Endodermal cell (in vitro differentiated cells): Measurements from ENCODE around the gene PCNT. TPM values are rescaled to one million over a fixed set of nuclear protein-coding genes. Genes with fewer than 3 reads are reported as not detected.
A peak's percentile ranks its signal among the peaks of the same experiment; 100 is the strongest.

ENCODE experiments used
- DNase-seq: peaks from one replicate; pipeline ENCODE4 v3.0.0-alpha.2; 2017
- H3K27ac ChIP-seq: 2 replicates; pipeline ENCODE4 v1.5.1; 2013; ENCODE audit warnings: mild to moderate bottlenecking, low read depth, low read length, moderate library complexity
- H3K27me3 ChIP-seq: 2 replicates; pipeline ENCODE4 v1.6.1; 2013; ENCODE audit warnings: mild to moderate bottlenecking, low read length, moderate library complexity; ENCODE audit not compliant: insufficient read depth, control insufficient read depth, poor library complexity, severe bottlenecking
- H3K36me3 ChIP-seq: 2 replicates; pipeline ENCODE4 v1.7.0; 2013; ENCODE audit warnings: mild to moderate bottlenecking, low read length, moderate library complexity; ENCODE audit not compliant: control insufficient read depth, insufficient read depth
- H3K4me1 ChIP-seq: one replicate; pipeline ENCODE4 v1.7.0; 2013; ENCODE audit warnings: low read length; ENCODE audit not compliant: control insufficient read depth, insufficient read depth
- H3K4me3 ChIP-seq: 2 replicates; pipeline ENCODE4 v1.5.1; 2013; ENCODE audit warnings: mild to moderate bottlenecking, low read length, moderate library complexity
- H3K9ac ChIP-seq: 2 replicates; pipeline ENCODE4 v1.6.1; 2013; ENCODE audit warnings: mild to moderate bottlenecking, low read length, moderate library complexity; ENCODE audit not compliant: poor library complexity, severe bottlenecking; ENCODE audit errors: extremely low read depth
- H3K9me3 ChIP-seq: 2 replicates; pipeline ENCODE4 v1.6.1; 2013; ENCODE audit warnings: mild to moderate bottlenecking, low read length, moderate library complexity; ENCODE audit not compliant: control insufficient read depth
- H3K27ac Mint-ChIP-seq: 2 replicates; pipeline ENCODE4 v1.8.0; 2020; ENCODE audit warnings: mixed read lengths
- H3K27me3 Mint-ChIP-seq: 2 replicates; pipeline ENCODE4 v1.8.0; 2021; ENCODE audit warnings: mild to moderate bottlenecking, mixed read lengths; ENCODE audit not compliant: insufficient read depth
- H3K36me3 Mint-ChIP-seq: 2 replicates; pipeline ENCODE4 v1.8.0; 2020; ENCODE audit warnings: low read depth, mixed read lengths
- H3K4me1 Mint-ChIP-seq: 2 replicates; pipeline ENCODE4 v1.8.0; 2020; ENCODE audit warnings: mixed read lengths
- H3K4me3 Mint-ChIP-seq: 2 replicates; pipeline ENCODE4 v1.8.0; 2020; ENCODE audit warnings: mild to moderate bottlenecking, moderate library complexity, mixed read lengths
- H3K9me3 Mint-ChIP-seq: 2 replicates; pipeline ENCODE4 v1.8.0; 2020; ENCODE audit warnings: mild to moderate bottlenecking, mixed read lengths
- CTCF ChIP-seq: fragments of 200-600 bp; sonication (generic); conservative IDR thresholded peaks from 2 replicates; pipeline ENCODE4 v1.5.0; 2021; ENCODE audit warnings: antibody characterized with exemption, mild to moderate bottlenecking
- WGBS, 2 experiments: methylation state at CpG; one replicate each; pipeline versions ENCODE4 v1.1.5 to v1.1.7; 2013; ENCODE audit warnings: missing lambda C conversion rate in 2 of 2, mixed read lengths in 1 of 2; ENCODE audit not compliant: insufficient coverage in 1 of 2, insufficient read length in 1 of 2; 5-methylcytosine and 5-hydroxymethylcytosine counted together
- total RNA-seq, 2 donors: library from RNA; stranded (reverse); fragmentation: NEBNext Ultra II Directional in 1 of 2; extraction: Animal tissue kit (Norgen Biotek cat#: 25700) in 1 of 2; gene quantifications; 2 replicates in 1 of 2; 3 replicates in 1 of 2; pipeline ENCODE4 v1.2.1, GENCODE V29; 2021

Gene PCNT
- total RNA-seq, 2 donors from 2014 or later = 40.1 to 40.7 TPM

- no peaks in the 10 kb centered on the region for H3K9me3 ChIP-seq
- H3K36me3 ChIP-seq = peaks cover 47% of the 10 kb centered on the region
- Mint-ChIP-seq H3K9me3 (no peaks in the 10 kb centered on the region), H3K27me3 (no peaks in the 10 kb centered on the region), H3K4me1 (no peaks in the 10 kb centered on the region), H3K27ac (no peak overlapping the region), H3K36me3 (peaks cover 37% of the 10 kb centered on the region), H3K4me3 (no peak overlapping the region)
- no peak overlapping the region for H3K9ac ChIP-seq
- no peaks in the 10 kb centered on the region for H3K4me1 ChIP-seq
- TF ChIP-seq CTCF = peak; percentile 52
- peak; percentile 63 for DNase-seq
- no peak overlapping the region for H3K4me3 ChIP-seq
- 91 to 94% methylated on average over 7 to 17 of the region's 17 CpGs for WGBS, 2 experiments
- H3K27me3 ChIP-seq = no peaks in the 10 kb centered on the region
- peak overlapping the region; percentile 53 for H3K27ac ChIP-seq
Measured at GRCh38 chr21:46424039-46424591, 100.2 kb downstream of the PCNT start.

- H3K9me3 Mint-ChIP-seq = no peaks in the 10 kb centered on the region
- peaks cover 35% of the 10 kb centered on the region for H3K36me3 Mint-ChIP-seq
- no peak for DNase-seq
- Histone ChIP-seq H3K27ac (peak overlapping the region; percentile 53), H3K36me3 (peaks cover 44% of the 10 kb centered on the region), H3K4me3 (no peak overlapping the region), H3K9ac (no peak overlapping the region), H3K4me1 (no peaks in the 10 kb centered on the region), H3K27me3 (no peaks in the 10 kb centered on the region), H3K9me3 (no peaks in the 10 kb centered on the region)
- TF ChIP-seq CTCF = no peak
- H3K4me3 Mint-ChIP-seq = no peak overlapping the region
- H3K27ac Mint-ChIP-seq = no peak overlapping the region
- WGBS, 2 experiments = 91 to 98% methylated on average over 3 to 9 of the region's 14 CpGs
- no peaks in the 10 kb centered on the region for H3K4me1 Mint-ChIP-seq
- no peaks in the 10 kb centered on the region for H3K27me3 Mint-ChIP-seq
Measured at GRCh38 chr21:46424621-46425020, 100.7 kb downstream of the PCNT start.

GRCh38 chr21:46425041-46425440 is 101.1 kb downstream of the PCNT start:
- Histone ChIP-seq H3K9me3 (no peaks in the 10 kb centered on the region), H3K9ac (no peak overlapping the region), H3K27me3 (no peaks in the 10 kb centered on the region), H3K4me3 (no peak overlapping the region), H3K27ac (peak overlapping the region; percentile 55), H3K4me1 (no peaks in the 10 kb centered on the region), H3K36me3 (peaks cover 41% of the 10 kb centered on the region)
- no peaks in the 10 kb centered on the region for H3K27me3 Mint-ChIP-seq
- H3K27ac Mint-ChIP-seq = peak overlapping the region; percentile 61
- DNase-seq = no peak
- TF ChIP-seq CTCF = no peak
- WGBS, 2 experiments = 93 to 94% methylated on average over 12 to 19 of the region's 19 CpGs
- H3K4me1 Mint-ChIP-seq = no peaks in the 10 kb centered on the region
- no peaks in the 10 kb centered on the region for H3K9me3 Mint-ChIP-seq
- H3K4me3 Mint-ChIP-seq = no peak overlapping the region
- peaks cover 37% of the 10 kb centered on the region for H3K36me3 Mint-ChIP-seq
